ENCODE data around the gene TPST2. TPM values are rescaled to one million over a fixed set of nuclear protein-coding genes. Genes with fewer than 3 reads are reported as not detected.

Gene TPST2
- total and polyA plus RNA-seq, 9 of the 15 experiments (the other 6 are each of a cell fraction or from before 2014, with no cell fraction given): 14.2 to 123 (median 60.1) TPM

DNA sequence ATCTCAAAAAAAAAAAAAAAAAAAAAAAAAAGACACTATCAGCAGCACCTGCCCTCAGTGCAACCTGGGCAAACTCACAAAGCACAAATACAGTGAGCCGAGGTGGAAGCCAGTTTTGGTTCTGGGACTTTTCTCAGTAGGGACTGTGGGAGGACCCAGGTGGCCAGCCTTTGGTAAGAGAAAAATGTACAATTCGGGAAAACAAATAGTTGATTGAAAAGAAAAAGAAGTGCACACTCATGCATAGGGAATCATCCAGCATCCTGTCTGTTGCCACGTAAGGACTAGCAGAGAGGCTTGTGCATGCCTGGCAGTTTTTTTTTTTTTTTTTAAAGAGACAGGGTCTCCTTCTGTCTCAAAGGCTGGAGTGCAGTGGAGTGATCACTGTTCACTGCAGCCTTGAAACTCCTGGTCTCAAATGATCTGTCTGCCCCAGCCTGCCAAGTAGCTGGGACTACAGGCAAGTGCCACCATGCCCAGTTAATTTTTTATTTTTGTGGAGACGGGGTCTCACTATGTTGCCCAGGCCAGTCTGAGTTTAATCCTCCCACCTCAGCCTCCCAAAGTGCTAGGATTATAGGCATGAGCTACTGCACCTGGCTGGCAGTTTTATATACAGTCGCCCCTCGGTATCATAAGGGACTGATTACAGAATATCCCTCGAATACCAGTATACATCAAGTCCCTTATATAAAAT is 36.7 kb downstream of the TPST2 start (continued):
- TF ChIP-seq, protein P1, sequence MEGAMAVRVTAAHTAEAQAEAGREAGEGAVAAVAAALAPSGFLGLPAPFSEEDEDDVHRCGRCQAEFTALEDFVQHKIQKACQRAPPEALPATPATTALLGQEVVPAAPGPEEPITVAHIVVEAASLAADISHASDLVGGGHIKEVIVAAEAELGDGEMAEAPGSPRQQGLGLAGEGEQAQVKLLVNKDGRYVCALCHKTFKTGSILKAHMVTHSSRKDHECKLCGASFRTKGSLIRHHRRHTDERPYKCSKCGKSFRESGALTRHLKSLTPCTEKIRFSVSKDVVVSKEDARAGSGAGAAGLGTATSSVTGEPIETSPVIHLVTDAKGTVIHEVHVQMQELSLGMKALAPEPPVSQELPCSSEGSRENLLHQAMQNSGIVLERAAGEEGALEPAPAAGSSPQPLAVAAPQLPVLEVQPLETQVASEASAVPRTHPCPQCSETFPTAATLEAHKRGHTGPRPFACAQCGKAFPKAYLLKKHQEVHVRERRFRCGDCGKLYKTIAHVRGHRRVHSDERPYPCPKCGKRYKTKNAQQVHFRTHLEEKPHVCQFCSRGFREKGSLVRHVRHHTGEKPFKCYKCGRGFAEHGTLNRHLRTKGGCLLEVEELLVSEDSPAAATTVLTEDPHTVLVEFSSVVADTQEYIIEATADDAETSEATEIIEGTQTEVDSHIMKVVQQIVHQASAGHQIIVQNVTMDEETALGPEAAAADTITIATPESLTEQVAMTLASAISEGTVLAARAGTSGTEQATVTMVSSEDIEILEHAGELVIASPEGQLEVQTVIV (CRISPR knock-in tag; IDR thresholded peaks at IDR 0.05; ENCODE audit: borderline replicate concordance): no peak
- TF ChIP-seq, protein P2, sequence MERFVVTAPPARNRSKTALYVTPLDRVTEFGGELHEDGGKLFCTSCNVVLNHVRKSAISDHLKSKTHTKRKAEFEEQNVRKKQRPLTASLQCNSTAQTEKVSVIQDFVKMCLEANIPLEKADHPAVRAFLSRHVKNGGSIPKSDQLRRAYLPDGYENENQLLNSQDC (CRISPR knock-in tag; IDR thresholded peaks at IDR 0.05): no peak
- TF ChIP-seq NFIC (IDR thresholded peaks at IDR 0.05) (no peak), ZNF707 (CRISPR knock-in tag; conservative IDR thresholded peaks at IDR 0.05) (no peak), ZNF384 (IDR thresholded peaks at IDR 0.05; ENCODE audit: low read depth, low read length) (peak; percentile 91), ZNF444 (CRISPR knock-in tag; IDR thresholded peaks at IDR 0.05) (no peak), ZNF212 (CRISPR knock-in tag; IDR thresholded peaks at IDR 0.05) (no peak)
- TF ChIP-seq, protein P3, sequence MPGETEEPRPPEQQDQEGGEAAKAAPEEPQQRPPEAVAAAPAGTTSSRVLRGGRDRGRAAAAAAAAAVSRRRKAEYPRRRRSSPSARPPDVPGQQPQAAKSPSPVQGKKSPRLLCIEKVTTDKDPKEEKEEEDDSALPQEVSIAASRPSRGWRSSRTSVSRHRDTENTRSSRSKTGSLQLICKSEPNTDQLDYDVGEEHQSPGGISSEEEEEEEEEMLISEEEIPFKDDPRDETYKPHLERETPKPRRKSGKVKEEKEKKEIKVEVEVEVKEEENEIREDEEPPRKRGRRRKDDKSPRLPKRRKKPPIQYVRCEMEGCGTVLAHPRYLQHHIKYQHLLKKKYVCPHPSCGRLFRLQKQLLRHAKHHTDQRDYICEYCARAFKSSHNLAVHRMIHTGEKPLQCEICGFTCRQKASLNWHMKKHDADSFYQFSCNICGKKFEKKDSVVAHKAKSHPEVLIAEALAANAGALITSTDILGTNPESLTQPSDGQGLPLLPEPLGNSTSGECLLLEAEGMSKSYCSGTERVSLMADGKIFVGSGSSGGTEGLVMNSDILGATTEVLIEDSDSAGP (CRISPR knock-in tag; IDR thresholded peaks at IDR 0.05): peak; percentile 45; the same call in 1 of the 2 replicates
- TF ChIP-seq, protein P4, sequence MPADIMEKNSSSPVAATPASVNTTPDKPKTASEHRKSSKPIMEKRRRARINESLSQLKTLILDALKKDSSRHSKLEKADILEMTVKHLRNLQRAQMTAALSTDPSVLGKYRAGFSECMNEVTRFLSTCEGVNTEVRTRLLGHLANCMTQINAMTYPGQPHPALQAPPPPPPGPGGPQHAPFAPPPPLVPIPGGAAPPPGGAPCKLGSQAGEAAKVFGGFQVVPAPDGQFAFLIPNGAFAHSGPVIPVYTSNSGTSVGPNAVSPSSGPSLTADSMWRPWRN (IDR thresholded peaks at IDR 0.05; ENCODE audit: low read depth): no peak
- TF ChIP-seq, protein P5, sequence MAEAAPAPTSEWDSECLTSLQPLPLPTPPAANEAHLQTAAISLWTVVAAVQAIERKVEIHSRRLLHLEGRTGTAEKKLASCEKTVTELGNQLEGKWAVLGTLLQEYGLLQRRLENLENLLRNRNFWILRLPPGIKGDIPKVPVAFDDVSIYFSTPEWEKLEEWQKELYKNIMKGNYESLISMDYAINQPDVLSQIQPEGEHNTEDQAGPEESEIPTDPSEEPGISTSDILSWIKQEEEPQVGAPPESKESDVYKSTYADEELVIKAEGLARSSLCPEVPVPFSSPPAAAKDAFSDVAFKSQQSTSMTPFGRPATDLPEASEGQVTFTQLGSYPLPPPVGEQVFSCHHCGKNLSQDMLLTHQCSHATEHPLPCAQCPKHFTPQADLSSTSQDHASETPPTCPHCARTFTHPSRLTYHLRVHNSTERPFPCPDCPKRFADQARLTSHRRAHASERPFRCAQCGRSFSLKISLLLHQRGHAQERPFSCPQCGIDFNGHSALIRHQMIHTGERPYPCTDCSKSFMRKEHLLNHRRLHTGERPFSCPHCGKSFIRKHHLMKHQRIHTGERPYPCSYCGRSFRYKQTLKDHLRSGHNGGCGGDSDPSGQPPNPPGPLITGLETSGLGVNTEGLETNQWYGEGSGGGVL (CRISPR knock-in tag; IDR thresholded peaks at IDR 0.05): no peak
